Daoy (cell line): ENCODE data around the gene CENPVL2. TPM values are rescaled to one million over a fixed set of nuclear protein-coding genes. Genes with fewer than 3 reads are reported as not detected.
"Not testable (repeated sequence)": the region's sequence is repeated elsewhere in the genome, so short reads cannot be mapped to it uniquely, and the experiment has no call there.

Experiments
- DNase-seq: peaks from one replicate; pipeline ENCODE4 v3.0.0-alpha.2; 2015; ENCODE audit warnings: low read depth
- total RNA-seq: library from RNA; depleted of rRNA; stranded (reverse); fragments of >200 nt; shearing (Covaris generic); gene quantifications from 2 replicates; pipeline ENCODE4 v1.2.3, GENCODE V29; 2014; rRNA removed

The CENPVL2 gene
- total RNA-seq, result 0.34 and 1.2 TPM in 2 replicates

DNA sequence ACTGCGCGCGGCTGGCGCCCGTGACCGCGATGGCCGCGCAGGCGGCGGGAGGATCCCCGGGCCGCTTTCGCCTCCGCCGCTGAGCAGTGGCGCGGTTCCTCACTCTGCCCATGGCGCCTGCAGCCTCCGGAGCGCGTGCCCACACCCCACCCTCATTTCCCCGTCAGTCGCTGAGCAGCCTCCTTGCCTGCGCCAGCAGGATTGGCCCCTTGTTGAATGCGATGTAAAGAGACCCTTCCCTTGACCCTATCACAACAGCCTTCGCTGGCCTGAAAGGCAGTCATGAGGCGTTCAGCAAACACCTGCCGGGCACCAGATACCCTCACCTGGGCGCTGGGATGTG, at the start of gene CENPVL2:
Gene CENPVL2, minus strand, starts transcription at position 112 of the 343 bp plus-strand sequence. Its CDS starts 0 bp downstream, at position 112.
- not testable (repeated sequence) for DNase-seq

DNA sequence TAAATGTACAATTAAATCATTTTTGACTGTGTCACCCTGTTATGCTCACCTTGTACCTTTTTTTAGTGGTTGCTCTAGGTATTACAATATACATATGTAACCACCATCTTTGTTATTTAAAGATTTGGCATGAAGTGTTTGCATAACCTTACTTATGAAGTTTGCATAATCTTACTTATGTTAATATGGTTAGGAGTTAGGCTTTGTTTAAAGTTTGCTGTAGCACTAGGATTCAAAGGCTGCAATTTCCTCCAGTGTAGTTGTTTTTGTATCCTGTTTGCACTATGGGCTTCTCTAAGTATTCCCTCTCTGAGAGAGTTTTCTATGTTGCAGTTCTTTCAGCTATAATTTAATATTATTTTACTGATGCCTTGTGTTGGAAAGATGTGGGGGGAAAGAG, 45.6 kb upstream of the CENPVL2 start:
- no peak for DNase-seq

DNA sequence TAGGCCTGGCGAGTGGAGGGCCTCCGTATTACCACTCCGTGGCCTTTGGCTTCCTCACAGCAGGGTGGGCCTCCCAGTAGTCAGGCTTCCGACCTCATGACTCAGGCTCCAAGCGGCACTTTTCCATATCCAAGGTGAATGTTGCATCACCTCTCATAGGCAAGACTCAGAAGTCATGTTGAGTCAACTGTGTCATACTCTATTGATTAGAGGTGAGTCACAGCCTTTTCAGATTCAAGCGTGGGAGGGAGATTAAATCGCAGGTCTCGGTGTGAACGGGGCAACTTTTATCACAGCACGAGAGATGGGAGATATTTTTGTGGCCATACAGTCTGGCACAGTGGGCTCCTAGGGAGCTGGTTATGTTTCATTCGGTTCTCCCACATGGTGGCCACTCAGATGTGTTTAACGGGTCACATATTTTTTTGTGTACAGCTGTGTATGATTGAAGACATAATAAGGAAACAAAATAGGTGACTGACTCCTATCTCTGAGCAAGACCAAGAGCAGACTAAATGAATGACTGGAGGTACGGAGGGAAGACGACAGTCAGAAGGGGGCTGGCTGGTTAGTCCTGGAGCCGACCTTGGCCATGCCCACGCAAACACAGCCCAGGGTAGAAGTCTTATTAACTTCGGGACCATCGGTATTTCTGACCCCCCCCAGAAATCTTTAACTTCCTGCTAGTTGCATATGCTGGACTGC, 30.5 kb upstream of the CENPVL2 start:
- DNase-seq, result not testable (repeated sequence)

DNA sequence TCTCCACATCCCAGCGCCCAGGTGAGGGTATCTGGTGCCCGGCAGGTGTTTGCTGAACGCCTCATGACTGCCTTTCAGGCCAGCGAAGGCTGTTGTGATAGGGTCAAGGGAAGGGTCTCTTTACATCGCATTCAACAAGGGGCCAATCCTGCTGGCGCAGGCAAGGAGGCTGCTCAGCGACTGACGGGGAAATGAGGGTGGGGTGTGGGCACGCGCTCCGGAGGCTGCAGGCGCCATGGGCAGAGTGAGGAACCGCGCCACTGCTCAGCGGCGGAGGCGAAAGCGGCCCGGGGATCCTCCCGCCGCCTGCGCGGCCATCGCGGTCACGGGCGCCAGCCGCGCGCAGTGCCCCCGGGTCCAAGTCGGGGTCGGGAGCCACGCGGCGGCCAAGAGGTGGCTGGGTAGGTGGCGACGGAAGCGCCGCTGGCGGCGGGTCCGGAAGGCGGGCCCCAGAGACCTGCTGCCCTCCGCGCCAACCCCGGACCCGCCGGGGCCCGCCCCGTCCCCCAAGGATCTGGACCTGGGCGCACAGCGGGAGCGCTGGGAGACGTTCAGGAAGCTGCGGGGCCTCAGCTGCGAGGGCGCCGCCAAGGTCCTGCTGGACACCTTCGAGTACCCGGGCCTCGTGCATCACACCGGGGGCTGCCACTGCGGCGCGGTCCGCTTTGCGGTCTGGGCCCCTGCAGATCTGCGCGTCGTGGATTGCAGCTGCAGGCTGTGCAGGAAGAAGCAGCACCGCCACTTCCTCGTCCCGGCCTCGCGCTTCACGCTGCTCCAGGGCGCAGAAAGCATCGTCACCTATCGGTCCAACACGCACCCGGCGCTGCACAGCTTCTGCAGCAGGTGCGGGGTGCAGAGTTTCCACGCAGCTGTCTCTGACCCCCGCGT, 27.9 kb upstream of the CENPVL2 start, which contains the start of gene CENPVL1:
Gene CENPVL1, plus strand, starts transcription at position 236 of the 888 bp plus-strand sequence. Its CDS starts 0 bp downstream, at position 236.
- DNase-seq, result not testable (repeated sequence)

DNA sequence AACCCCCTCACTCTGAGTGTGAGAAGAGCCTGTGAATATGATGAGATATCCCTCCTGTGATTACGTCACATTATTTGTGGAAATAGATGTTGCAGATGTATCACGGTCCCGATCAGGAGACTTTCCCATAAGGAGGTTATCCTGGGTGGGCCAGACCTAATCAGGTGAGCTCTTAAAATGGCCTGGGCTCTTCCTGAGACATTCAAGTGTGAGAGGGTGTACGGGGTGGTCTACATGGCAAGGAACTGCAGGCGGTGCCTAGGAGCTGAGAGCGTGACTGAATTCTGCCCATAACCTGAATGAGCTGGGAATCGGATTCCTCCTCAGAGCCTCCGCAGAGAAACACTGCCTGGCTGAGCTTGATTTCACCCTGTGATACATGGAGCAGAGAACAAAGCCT, 14.8 kb upstream of the CENPVL2 start:
- no peak for DNase-seq

DNA sequence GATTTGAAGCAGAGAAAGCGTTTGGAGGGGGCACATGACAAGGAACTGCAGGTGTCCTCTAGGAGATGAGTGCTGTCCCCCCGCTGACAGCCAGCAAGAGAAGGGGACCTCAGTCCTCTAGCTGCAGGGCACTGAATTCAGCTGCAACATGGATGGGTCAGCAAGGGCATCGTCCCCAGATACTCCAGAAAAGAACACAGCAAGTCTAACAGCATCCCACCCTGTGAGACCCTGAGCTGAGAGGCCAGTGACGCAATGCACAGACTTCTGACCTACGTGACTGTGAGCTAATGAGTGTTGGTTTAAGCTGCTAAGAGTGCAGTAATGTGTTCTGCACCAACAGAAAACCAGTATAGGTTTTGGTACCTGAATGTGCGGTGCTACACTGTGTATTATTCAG, 11.6 kb upstream of the CENPVL2 start:
- no peak for DNase-seq

DNA sequence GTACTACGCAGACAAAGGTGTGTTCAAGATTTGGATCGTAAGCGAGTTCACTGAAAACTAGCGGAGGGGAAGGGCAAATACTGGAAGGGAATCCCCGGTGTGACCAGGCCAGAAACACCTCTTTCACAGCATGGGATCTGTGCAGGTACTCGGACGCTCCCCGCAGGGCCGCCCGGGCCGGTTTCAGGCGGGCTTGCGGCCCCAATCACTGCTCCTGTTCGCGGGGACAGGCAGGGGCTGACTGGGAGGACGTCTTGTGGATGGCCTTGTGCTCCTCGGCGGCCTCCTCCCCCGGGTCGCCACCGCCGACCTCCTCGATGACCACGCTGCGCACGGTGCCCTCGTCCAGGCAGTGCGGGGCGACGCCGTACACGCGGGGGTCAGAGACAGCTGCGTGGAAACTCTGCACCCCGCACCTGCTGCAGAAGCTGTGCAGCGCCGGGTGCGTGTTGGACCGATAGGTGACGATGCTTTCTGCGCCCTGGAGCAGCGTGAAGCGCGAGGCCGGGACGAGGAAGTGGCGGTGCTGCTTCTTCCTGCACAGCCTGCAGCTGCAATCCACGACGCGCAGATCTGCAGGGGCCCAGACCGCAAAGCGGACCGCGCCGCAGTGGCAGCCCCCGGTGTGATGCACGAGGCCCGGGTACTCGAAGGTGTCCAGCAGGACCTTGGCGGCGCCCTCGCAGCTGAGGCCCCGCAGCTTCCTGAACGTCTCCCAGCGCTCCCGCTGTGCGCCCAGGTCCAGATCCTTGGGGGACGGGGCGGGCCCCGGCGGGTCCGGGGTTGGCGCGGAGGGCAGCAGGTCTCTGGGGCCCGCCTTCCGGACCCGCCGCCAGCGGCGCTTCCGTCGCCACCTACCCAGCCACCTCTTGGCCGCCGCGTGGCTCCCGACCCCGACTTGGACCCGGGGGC, 567 bp downstream of the CENPVL2 start:
- DNase-seq, result not testable (repeated sequence)

DNA sequence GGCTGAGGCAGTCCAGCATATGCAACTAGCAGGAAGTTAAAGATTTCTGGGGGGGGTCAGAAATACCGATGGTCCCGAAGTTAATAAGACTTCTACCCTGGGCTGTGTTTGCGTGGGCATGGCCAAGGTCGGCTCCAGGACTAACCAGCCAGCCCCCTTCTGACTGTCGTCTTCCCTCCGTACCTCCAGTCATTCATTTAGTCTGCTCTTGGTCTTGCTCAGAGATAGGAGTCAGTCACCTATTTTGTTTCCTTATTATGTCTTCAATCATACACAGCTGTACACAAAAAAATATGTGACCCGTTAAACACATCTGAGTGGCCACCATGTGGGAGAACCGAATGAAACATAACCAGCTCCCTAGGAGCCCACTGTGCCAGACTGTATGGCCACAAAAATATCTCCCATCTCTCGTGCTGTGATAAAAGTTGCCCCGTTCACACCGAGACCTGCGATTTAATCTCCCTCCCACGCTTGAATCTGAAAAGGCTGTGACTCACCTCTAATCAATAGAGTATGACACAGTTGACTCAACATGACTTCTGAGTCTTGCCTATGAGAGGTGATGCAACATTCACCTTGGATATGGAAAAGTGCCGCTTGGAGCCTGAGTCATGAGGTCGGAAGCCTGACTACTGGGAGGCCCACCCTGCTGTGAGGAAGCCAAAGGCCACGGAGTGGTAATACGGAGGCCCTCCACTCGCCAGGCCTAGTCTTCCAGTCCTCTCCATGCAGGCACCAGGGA, 2.8 kb downstream of the CENPVL2 start:
- DNase-seq, result not testable (repeated sequence)

DNA sequence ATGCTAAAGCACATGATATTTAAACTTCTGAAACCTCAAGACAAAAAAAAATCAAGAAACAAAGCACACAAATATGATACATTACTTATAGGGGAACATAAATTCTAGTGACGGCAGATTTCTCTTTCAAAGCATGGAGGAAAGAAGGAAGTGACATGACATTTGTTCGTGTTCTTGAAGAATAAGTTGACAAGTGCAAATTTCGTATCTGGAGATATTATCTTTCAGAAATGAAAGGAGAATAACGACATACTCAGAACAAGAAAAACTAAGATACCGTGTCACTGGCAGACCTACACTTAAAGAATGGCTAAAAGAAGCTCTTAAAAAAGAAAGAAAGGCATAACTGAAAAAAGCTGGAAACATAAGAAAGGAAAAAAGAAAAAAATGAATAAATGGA, 16.6 kb downstream of the CENPVL2 start:
- no peak for DNase-seq

DNA sequence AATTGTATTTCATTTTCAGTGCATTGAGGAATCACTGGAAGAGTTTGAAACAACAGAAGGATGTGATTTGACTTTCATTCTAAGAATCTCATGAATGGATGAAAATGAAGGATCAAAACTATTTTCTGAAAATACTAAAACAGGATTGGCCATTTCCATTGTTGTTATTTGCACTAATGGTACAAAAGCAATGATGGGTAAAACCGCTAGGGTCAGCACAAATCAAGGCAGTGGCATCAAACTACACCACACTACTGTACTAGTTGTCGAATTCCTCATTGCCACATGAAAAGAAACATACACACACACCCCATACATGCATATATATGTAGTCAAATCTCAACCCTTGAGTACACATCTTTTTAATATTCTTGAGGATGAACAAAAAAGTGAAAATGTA, 39.3 kb downstream of the CENPVL2 start:
- DNase-seq, result no peak

DNA sequence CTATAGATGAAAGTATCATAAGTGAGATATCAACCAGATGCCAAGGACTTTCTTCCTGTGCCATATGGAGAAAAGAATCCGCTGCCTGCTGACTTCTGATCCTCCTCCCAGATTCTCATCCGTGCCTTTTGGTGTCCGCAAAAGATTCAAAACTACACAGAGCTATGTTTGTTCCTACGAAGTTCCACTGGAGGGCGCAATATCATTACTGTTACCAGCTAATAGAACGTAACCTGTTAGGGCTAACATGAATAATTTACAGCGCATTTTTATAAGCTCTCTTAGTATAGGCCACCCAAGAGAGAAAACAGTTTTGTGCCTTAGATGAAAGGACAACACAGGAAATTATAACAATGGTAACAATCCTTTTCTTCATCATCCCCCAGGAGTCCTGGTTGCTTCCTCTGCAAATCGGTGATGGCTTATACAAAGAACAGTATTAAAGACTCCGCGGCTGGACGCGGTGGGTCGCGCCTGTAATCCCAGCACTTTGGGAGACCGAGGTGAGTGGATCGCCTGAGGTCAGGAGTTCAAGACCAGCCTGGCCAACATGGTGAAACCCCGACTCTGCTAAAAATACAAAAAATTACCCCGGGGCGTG, 41.1 kb downstream of the CENPVL2 start:
- peak; percentile 37 for DNase-seq

DNA sequence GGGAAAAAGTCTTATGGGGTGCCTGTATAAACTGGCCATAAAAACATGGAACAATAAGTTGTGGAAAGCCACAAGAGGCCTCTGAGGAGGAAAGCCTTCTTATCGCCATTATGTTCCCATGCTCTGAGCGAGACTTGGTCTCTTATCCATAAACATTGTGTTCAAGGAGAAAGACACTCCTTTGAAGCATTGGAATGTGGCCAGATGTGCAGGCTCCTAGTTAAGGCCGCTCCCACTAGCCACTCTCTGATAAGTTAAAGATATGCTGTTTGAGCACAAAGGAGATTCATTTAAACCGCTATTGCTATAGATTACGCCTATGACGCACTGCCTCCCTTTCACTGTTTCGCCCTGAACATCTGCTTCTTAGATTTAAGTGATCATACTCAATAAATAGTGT, 46.1 kb downstream of the CENPVL2 start:
- not testable (repeated sequence) for DNase-seq

Other genes with a start within 250 kb of the CENPVL2 start
- 35.6 and 40.5 TPM in 2 replicates for gene NUDT11, start 186.2 kb downstream of the CENPVL2 start, total RNA-seq
- 4.0 and 8.2 TPM in 2 replicates for gene CENPVL3, start 63.9 kb downstream of the CENPVL2 start, total RNA-seq
- 0.34 and 1.2 TPM in 2 replicates for gene CENPVL1, start 27.7 kb upstream of the CENPVL2 start, total RNA-seq
- gene GSPT2, start 60.6 kb upstream of the CENPVL2 start, total RNA-seq, result 7.1 and 7.5 TPM in 2 replicates
- gene MAGED1, start 210.8 kb upstream of the CENPVL2 start, total RNA-seq, result 105 and 110 TPM in 2 replicates